BJ (cell line): ENCODE measurements around the gene SAT2. TPM values are rescaled to one million over a fixed set of nuclear protein-coding genes. Genes with fewer than 3 reads are reported as not detected.

Source experiments
- CTCF ChIA-PET: fragments of 350-600 bp; formaldehyde crosslinking; extraction: SDS; loops from one replicate; lab custom pipeline; 2021; ENCODE audit warnings: antibody characterized with exemption, inconsistent platforms; lab: Yijun Ruan, JAX
- POLR2A ChIA-PET: fragments of 300-600 bp; sonication (Branson Sonifier 250); formaldehyde crosslinking; extraction: SDS; loops from one replicate; lab custom pipeline; 2021; ENCODE audit warnings: antibody characterized with exemption; lab: Charles Lee
- DNase-seq: peaks from one replicate; pipeline ENCODE4 v3.0.0-alpha.2; 2011; ENCODE audit warnings: low read depth
- H3K27me3 ChIP-seq: 2 replicates; pipeline ENCODE4 v1.6.0; 2011; ENCODE audit warnings: low read length; ENCODE audit not compliant: control insufficient read depth, insufficient read depth
- H3K36me3 ChIP-seq: 2 replicates; pipeline ENCODE4 v1.5.1; 2011; ENCODE audit warnings: low read length; ENCODE audit not compliant: control insufficient read depth, insufficient read depth
- H3K4me3 ChIP-seq: 2 replicates; pipeline ENCODE4 v1.5.1; 2011; ENCODE audit warnings: low read depth, mild to moderate bottlenecking, control low read depth, low read length
- polyA plus RNA-seq: library from polyadenylated mRNA; depleted of rRNA; stranded (reverse); fragments of >200 nt; gene quantifications from 2 replicates; pipeline ENCODE4 v1.2.3, GENCODE V29; 2011
- TF ChIP-seq, protein P1 (sequence below): IDR thresholded peaks from 2 replicates; pipeline ENCODE4 v1.5.1; 2011; ENCODE audit warnings: low read depth, mild to moderate bottlenecking, control low read depth, inconsistent platforms, low read length, moderate library complexity; ENCODE audit not compliant: insufficient read depth

SAT2 gene
- polyA plus RNA-seq, 1 experiment = 33.9 TPM

GRCh38 chr17:7589204-7589868 lies 38.3 kb downstream of the SAT2 start:
- Histone ChIP-seq H3K27me3 (no peaks in the 10 kb centered on the region), H3K4me3 (peak overlapping the region; percentile 22; the same call in 1 of the 2 replicates), H3K36me3 (peaks cover 20% of the 10 kb centered on the region)
- TF ChIP-seq, protein P1, sequence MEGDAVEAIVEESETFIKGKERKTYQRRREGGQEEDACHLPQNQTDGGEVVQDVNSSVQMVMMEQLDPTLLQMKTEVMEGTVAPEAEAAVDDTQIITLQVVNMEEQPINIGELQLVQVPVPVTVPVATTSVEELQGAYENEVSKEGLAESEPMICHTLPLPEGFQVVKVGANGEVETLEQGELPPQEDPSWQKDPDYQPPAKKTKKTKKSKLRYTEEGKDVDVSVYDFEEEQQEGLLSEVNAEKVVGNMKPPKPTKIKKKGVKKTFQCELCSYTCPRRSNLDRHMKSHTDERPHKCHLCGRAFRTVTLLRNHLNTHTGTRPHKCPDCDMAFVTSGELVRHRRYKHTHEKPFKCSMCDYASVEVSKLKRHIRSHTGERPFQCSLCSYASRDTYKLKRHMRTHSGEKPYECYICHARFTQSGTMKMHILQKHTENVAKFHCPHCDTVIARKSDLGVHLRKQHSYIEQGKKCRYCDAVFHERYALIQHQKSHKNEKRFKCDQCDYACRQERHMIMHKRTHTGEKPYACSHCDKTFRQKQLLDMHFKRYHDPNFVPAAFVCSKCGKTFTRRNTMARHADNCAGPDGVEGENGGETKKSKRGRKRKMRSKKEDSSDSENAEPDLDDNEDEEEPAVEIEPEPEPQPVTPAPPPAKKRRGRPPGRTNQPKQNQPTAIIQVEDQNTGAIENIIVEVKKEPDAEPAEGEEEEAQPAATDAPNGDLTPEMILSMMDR = peak; percentile 94
- CTCF ChIA-PET = interaction anchor here (0.8 to 4.3 kb wide), 35 partner anchors 9 to 543 kb away, joined by 3 to 29 read pairs (median 6); partner anchors contain the start of genes CD68, FXR2, SENP3 and TNFSF13
- POLR2A ChIA-PET = interaction anchor here (1.1 kb wide), 1 partner anchor 16 kb away, joined by 5 read pairs; no protein-coding TSS in a partner anchor
- DNase-seq = no peak

DNA sequence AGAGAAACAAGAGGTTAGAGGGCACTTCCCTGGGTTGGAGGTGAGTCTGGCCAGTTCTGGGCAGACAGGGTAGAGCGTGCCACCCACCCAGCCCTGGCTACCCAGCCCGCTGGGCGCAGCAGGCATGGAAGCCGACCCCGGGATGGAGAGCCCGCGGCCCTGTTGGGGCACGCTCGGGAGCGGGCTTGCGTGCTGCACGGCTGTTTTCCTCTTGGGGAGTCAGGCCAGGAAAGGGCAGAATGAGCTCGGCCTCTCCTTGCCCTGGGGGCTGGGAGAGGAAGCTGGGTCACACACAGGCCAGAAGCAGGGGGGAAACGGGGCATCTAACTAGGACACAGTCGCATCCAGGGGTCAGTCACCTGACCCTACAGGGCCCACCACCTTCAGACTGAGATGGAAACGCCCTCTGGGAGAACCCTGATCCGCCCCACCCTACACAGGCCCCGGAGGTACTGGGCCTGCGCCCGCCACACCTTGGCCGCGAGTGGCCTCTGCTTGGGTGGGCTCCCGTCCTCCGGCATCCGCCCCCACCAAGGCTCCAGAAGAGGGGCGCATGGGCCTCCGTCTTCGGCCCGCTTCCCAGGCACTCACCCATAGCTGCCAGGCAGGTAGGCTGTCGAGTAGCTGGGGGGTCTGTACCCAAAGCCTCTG lies 38.9 kb downstream of the SAT2 start:
- no peaks in the 10 kb centered on the region for H3K27me3 ChIP-seq
- ChIA-PET CTCF (interaction anchor here (0.8 to 4.3 kb wide), 31 partner anchors 9 to 543 kb away, joined by 3 to 29 read pairs (median 6); partner anchors contain the start of genes CD68, FXR2, SENP3 and TNFSF13), POLR2A (interaction anchor here (1.1 kb wide), 1 partner anchor 15 kb away, joined by 5 read pairs; no protein-coding TSS in a partner anchor)
- DNase-seq = no peak
- H3K36me3 ChIP-seq = peaks cover 16% of the 10 kb centered on the region
- H3K4me3 ChIP-seq = peak overlapping the region; percentile 22; the same call in 1 of the 2 replicates
- TF ChIP-seq, protein P1 = no peak

DNA sequence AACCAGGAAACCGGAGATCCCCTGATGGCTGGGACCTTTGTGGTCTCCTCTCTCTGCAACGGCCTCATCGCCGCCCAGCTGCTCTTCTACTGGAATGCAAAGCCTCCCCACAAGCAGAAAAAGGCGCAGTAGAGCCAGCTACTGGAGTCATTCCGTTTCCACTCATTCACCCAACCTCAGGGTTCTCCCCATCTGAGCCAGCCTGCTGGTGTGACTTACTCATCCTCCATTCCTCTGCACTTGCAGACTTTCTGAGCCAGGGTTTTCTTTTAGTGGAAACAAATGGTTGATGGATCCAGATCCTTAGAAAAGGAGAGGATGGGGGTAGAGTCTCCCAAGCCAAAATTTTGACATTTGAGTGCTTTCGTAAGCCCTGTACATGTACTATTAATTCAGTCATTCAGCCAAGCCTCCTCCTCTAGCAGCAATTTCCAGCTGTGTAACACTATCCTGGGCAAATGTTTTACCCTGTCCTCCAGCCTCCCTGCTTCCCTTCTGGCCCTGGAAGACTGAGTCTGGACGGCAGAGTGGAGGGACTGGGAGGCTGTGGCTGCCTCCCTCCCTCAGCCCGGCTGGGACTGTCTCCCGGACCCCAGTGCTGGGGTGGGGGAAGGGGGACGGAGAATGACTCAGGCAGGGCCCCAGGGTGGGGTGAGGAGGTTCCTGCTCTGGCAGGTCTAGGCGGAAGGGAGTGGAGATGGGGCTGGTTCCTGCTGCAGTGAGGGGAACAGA lies 40.0 kb downstream of the SAT2 start:
- H3K4me3 ChIP-seq = no peak overlapping the region
- no peaks in the 10 kb centered on the region for H3K27me3 ChIP-seq
- H3K36me3 ChIP-seq = peaks cover 13% of the 10 kb centered on the region
- DNase-seq = peak; percentile 83
- TF ChIP-seq, protein P1 = peak; percentile 40
- CTCF ChIA-PET = interaction anchor here (0.9 to 4.3 kb wide), 7 partner anchors 12 to 542 kb away, joined by 3 to 29 read pairs (median 4); partner anchors contain the start of gene TP53
- POLR2A ChIA-PET = interaction anchor here (0.6 to 0.8 kb wide), 3 partner anchors 13 to 741 kb away, joined by 3 to 10 read pairs (median 6); no protein-coding TSS in a partner anchor

DNA sequence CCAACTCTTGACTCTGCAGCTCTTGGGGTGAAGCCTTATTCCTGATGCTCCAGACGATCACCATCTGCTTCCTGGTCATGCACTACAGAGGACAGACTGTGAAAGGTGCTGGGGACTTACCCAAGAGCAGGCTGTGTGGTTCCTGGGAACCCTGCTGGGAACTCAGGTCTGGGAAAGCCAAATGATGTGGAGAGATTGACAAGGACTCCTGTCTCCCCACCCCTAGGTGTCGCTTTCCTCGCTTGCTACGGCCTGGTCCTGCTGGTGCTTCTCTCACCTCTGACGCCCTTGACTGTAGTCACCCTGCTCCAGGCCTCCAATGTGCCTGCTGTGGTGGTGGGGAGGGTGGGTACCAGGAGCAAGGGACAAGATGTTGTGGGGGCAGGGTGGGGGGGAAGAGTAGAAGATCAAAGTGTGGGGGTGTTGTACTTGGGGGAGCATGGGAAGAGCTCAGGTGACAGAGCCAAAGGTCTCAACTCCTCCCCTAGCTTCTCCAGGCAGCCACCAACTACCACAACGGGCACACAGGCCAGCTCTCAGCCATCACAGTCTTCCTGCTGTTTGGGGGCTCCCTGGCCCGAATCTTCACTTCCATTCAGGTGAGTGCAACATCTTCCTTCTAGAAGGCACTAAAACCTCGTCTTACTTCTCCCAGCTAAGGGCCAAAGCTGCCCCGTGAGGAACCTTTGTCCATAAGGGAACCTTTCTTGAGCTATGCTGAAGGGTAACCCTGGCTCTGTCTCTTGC lies 40.8 kb downstream of the SAT2 start:
- CTCF ChIA-PET = interaction anchor here (0.6 to 4.3 kb wide), 8 partner anchors 12 to 541 kb away, joined by 3 to 29 read pairs (median 4); partner anchors contain the start of gene TP53
- POLR2A ChIA-PET = interaction anchor here (0.6 to 0.8 kb wide), 2 partner anchors 12 to 741 kb away, joined by 6 to 10 read pairs; no protein-coding TSS in a partner anchor
- Histone ChIP-seq H3K4me3 (no peak overlapping the region), H3K36me3 (peaks cover 11% of the 10 kb centered on the region), H3K27me3 (no peaks in the 10 kb centered on the region)
- TF ChIP-seq, protein P1 = no peak
- DNase-seq = no peak
